Natural killer cell (primary cell): ENCODE data around the gene TMEM200B. TPM values are rescaled to one million over a fixed set of nuclear protein-coding genes. Genes with fewer than 3 reads are reported as not detected.
A peak's percentile ranks its signal among the peaks of the same experiment; 100 is the strongest.

Experiments used
- ATAC-seq, 3 donors: fragments of 150-1000 bp in 2 of 3; fragments of 200-7000 bp in 1 of 3; cut with Tn5 transposase; 1 replicate in 1 of 3; 2 replicates in 2 of 3; pipeline ENCODE4 v1.10.0; 2021; ENCODE audit warnings: mild to moderate bottlenecking in 2 of 3, moderate library complexity in 2 of 3
- DNase-seq, 2 donors: peaks; one replicate each; pipeline versions ENCODE4 v3.0.0 to v3.0.0-alpha.2; 2013 to 2021; ENCODE audit warnings: mixed read lengths in 1 of 2
- H3K27ac ChIP-seq: one replicate; pipeline ENCODE4 v1.5.1; 2013; ENCODE audit warnings: mild to moderate bottlenecking, low read length
- H3K27me3 ChIP-seq: one replicate; pipeline ENCODE4 v1.6.1; 2013; ENCODE audit warnings: low read length; ENCODE audit not compliant: control insufficient read depth, insufficient read depth
- H3K36me3 ChIP-seq: one replicate; pipeline ENCODE4 v1.6.1; 2013; ENCODE audit warnings: low read length; ENCODE audit not compliant: control insufficient read depth, insufficient read depth
- H3K4me1 ChIP-seq: one replicate; pipeline ENCODE4 v1.6.1; 2013; ENCODE audit warnings: low read length; ENCODE audit not compliant: control insufficient read depth, insufficient read depth
- H3K4me3 ChIP-seq: one replicate; pipeline ENCODE4 v1.5.1; 2013; ENCODE audit warnings: low read length
- H3K9me3 ChIP-seq: one replicate; pipeline ENCODE4 v1.6.1; 2013; ENCODE audit warnings: low read length; ENCODE audit not compliant: control insufficient read depth, insufficient read depth
- H3K27ac Mint-ChIP-seq, 2 donors: one replicate each; pipeline ENCODE4 v1.8.0; 2022; ENCODE audit warnings: mild to moderate bottlenecking in 2 of 2, mixed read lengths in 2 of 2, moderate library complexity in 1 of 2
- H3K27me3 Mint-ChIP-seq, 2 donors: one replicate each; pipeline ENCODE4 v1.8.0; 2022; ENCODE audit warnings: low read depth in 2 of 2, mixed read lengths in 2 of 2
- H3K36me3 Mint-ChIP-seq: one replicate; pipeline ENCODE4 v1.8.0; 2022; ENCODE audit warnings: mixed read lengths
- H3K4me1 Mint-ChIP-seq, 2 donors: one replicate each; pipeline ENCODE4 v1.8.0; 2022; ENCODE audit warnings: mixed read lengths in 2 of 2
- H3K4me3 Mint-ChIP-seq: one replicate; pipeline ENCODE4 v1.8.0; 2022; ENCODE audit warnings: mild to moderate bottlenecking, moderate library complexity, mixed read lengths
- H3K9me3 Mint-ChIP-seq, 2 donors: one replicate each; pipeline ENCODE4 v1.8.0; 2022; ENCODE audit warnings: mixed read lengths in 2 of 2
- CTCF ChIP-seq: fragments of 200-600 bp; IDR thresholded peaks from one replicate; pipeline ENCODE4 v1.8.0; 2022; ENCODE audit warnings: antibody characterized with exemption
- WGBS: methylation state at CpG from one replicate; pipeline ENCODE4 v1.1.7; 2013; ENCODE audit warnings: missing lambda C conversion rate; ENCODE audit not compliant: insufficient coverage; 5-methylcytosine and 5-hydroxymethylcytosine counted together
- intact Hi-C: fragments of 100-400 bp; cut with micrococcal nuclease; formaldehyde crosslinking; loops from one replicate; pipeline ENCODE4 v1.14.2; 2022
- total RNA-seq, 4 donors: library from RNA; stranded (reverse); fragments of 120-200 nt in 1 of 4; gene quantifications; one replicate each; pipeline versions ENCODE4 v1.2.3 to v1.2.4, GENCODE V29; 2013 to 2022

TMEM200B gene
- total RNA-seq, 3 donors from 2014 or later (not counting 1 experiment from before 2014, with no cell fraction given) = not detected

- peaks cover 8 to 15% of the 10 kb centered on the region in 2 donors for H3K27me3 Mint-ChIP-seq
- TF ChIP-seq CTCF = no peak
- intact Hi-C loops = loop anchor here (5.0 kb wide), 1 partner anchor 242 kb away; no protein-coding TSS in a partner anchor
- WGBS = 6% methylated on average over 85 of the region's 85 CpGs
- peak overlapping the region in 1 of 2 donors; percentile 76 for H3K27ac Mint-ChIP-seq
- Histone ChIP-seq H3K4me1 (peaks cover 38% of the 10 kb centered on the region), H3K9me3 (no peaks in the 10 kb centered on the region), H3K36me3 (no peaks in the 10 kb centered on the region), H3K27me3 (peaks cover 23% of the 10 kb centered on the region), H3K4me3 (peak overlapping the region; percentile 42), H3K27ac (no peak overlapping the region)
- peak; percentile 64 to 67 (median 66) for ATAC-seq
- H3K4me1 Mint-ChIP-seq = peaks cover 8 to 18% of the 10 kb centered on the region in 2 donors
- no peaks in the 10 kb centered on the region for H3K36me3 Mint-ChIP-seq
- peak overlapping the region; percentile 92 for H3K4me3 Mint-ChIP-seq
- DNase-seq = peak; percentile 62 to 65
- H3K9me3 Mint-ChIP-seq = no peaks in the 10 kb centered on the region
Measured at GRCh38 chr1:29124366-29125236, 898 bp upstream of the TMEM200B start.

GRCh38 chr1:29123053-29123886 lies 433 bp downstream of the TMEM200B start:
- peaks cover 23% of the 10 kb centered on the region for H3K27me3 ChIP-seq
- ATAC-seq = no peak
- H3K4me1 Mint-ChIP-seq = peaks cover 8 to 18% of the 10 kb centered on the region in 2 donors
- H3K27me3 Mint-ChIP-seq = peaks cover 8 to 15% of the 10 kb centered on the region in 2 donors
- TF ChIP-seq CTCF = no peak
- intact Hi-C loops = loop anchor here (5.0 kb wide), 1 partner anchor 241 kb away; no protein-coding TSS in a partner anchor
- H3K36me3 ChIP-seq = peaks cover 7% of the 10 kb centered on the region
- H3K9me3 Mint-ChIP-seq = no peaks in the 10 kb centered on the region
- H3K9me3 ChIP-seq = no peaks in the 10 kb centered on the region
- H3K36me3 Mint-ChIP-seq = no peaks in the 10 kb centered on the region
- no peak overlapping the region for H3K27ac ChIP-seq
- 3% methylated on average over 70 of the region's 70 CpGs for WGBS
- peaks cover 38% of the 10 kb centered on the region for H3K4me1 ChIP-seq
- H3K4me3 Mint-ChIP-seq = peak overlapping the region; percentile 82
- peak overlapping the region in 1 of 2 donors; percentile 35 for H3K27ac Mint-ChIP-seq
- peak overlapping the region; percentile 18 for H3K4me3 ChIP-seq
- DNase-seq = peak in 1 of 2 donors; percentile 53

GRCh38 chr1:29122682-29123052 lies 1.0 kb downstream of the TMEM200B start:
- Mint-ChIP-seq H3K27ac (no peak overlapping the region), H3K4me3 (peak overlapping the region; percentile 82), H3K9me3 (no peaks in the 10 kb centered on the region), H3K36me3 (peaks cover under 1% of the 10 kb centered on the region), H3K4me1 (peaks cover 8 to 18% of the 10 kb centered on the region in 2 donors), H3K27me3 (peaks cover 8 to 15% of the 10 kb centered on the region in 2 donors)
- Histone ChIP-seq H3K4me1 (peaks cover 38% of the 10 kb centered on the region), H3K27me3 (peaks cover 23% of the 10 kb centered on the region), H3K27ac (no peak overlapping the region), H3K9me3 (no peaks in the 10 kb centered on the region), H3K4me3 (no peak overlapping the region), H3K36me3 (peaks cover 12% of the 10 kb centered on the region)
- no peak for TF ChIP-seq CTCF
- ATAC-seq (no peak), DNase-seq (peak in 1 of 2 donors; percentile 17)
- 6% methylated on average over 34 of the region's 34 CpGs for WGBS
- intact Hi-C loops = loop anchor here (5.0 kb wide), 1 partner anchor 240 kb away; no protein-coding TSS in a partner anchor
